Neural crest cell (in vitro differentiated cells): ENCODE data around the gene ARVCF. TPM values are rescaled to one million over a fixed set of nuclear protein-coding genes. Genes with fewer than 3 reads are reported as not detected.

Source experiments
- DNase-seq: peaks from one replicate; pipeline ENCODE4 v3.0.0; 2021; ENCODE audit warnings: low read depth, mixed read lengths, low spot score
- H3K27ac Mint-ChIP-seq: one replicate; pipeline ENCODE4 v1.8.0; 2021; ENCODE audit warnings: mild to moderate bottlenecking, mixed read lengths; ENCODE audit not compliant: unreplicated experiment
- H3K27me3 Mint-ChIP-seq: 2 replicates; pipeline ENCODE4 v1.8.0; 2021; ENCODE audit warnings: low read depth, mild to moderate bottlenecking, mixed read lengths
- H3K36me3 Mint-ChIP-seq: 2 replicates; pipeline ENCODE4 v1.8.0; 2021; ENCODE audit warnings: low read depth, mild to moderate bottlenecking, mixed read lengths
- H3K4me1 Mint-ChIP-seq: 2 replicates; pipeline ENCODE4 v1.8.0; 2021; ENCODE audit warnings: mixed read lengths
- H3K4me3 Mint-ChIP-seq: one replicate; pipeline ENCODE4 v1.8.0; 2021; ENCODE audit warnings: mild to moderate bottlenecking, mixed read lengths
- H3K9me3 Mint-ChIP-seq: 2 replicates; pipeline ENCODE4 v1.8.0; 2021; ENCODE audit warnings: mixed read lengths
- microRNA-seq: library from miRNA; unstranded; fragments of <30 nt; microRNA quantifications from one replicate; pipeline ENCODE4, GENCODE V29; 2020
- total RNA-seq: library from RNA; stranded (reverse); gene quantifications from 2 replicates; pipeline ENCODE4 v1.2.1, GENCODE V29; 2021
- TF ChIP-seq, protein P1 (sequence below): fragments of 200-600 bp; sonication (generic); conservative IDR thresholded peaks from 2 replicates; pipeline ENCODE4 v1.5.0; 2021; ENCODE audit warnings: antibody characterized with exemption, mild to moderate bottlenecking

Gene ARVCF
- total RNA-seq, 1 donor from 2014 or later = 105 TPM

DNA sequence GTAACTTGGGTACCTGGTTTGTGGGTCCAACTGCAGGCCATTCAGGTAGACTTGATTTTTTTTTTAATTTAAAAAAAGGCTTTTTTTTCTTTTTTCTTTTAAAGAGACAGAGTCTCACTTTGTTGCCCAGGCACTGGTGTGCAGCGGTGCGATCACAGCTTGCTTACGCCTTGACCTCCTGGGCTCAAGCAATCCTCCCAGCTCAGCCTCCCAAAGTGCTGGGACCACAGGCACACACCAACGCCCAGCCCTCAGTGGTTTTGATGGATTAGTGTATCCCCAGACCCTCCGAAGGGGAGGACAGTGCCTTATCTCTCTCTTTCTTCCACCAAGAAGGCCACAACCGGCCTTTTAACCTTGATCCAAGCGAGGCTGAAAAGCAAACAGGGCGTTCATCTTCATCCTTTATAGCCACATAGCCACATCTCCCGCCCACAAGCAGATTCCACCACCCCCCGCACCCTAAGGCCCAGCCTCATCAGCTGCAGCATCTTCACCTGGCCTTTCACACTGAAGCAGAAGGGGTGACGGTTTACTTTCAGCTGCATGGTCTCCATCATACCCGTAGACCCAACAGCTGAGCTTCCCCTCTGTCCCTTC is 92.6 kb downstream of the ARVCF start:
- TF ChIP-seq, protein P1, sequence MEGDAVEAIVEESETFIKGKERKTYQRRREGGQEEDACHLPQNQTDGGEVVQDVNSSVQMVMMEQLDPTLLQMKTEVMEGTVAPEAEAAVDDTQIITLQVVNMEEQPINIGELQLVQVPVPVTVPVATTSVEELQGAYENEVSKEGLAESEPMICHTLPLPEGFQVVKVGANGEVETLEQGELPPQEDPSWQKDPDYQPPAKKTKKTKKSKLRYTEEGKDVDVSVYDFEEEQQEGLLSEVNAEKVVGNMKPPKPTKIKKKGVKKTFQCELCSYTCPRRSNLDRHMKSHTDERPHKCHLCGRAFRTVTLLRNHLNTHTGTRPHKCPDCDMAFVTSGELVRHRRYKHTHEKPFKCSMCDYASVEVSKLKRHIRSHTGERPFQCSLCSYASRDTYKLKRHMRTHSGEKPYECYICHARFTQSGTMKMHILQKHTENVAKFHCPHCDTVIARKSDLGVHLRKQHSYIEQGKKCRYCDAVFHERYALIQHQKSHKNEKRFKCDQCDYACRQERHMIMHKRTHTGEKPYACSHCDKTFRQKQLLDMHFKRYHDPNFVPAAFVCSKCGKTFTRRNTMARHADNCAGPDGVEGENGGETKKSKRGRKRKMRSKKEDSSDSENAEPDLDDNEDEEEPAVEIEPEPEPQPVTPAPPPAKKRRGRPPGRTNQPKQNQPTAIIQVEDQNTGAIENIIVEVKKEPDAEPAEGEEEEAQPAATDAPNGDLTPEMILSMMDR = no peak
- H3K4me1 Mint-ChIP-seq = no peaks in the 10 kb centered on the region
- H3K27me3 Mint-ChIP-seq = no peaks in the 10 kb centered on the region
- no peak for DNase-seq
- no peak overlapping the region for H3K4me3 Mint-ChIP-seq
- no peaks in the 10 kb centered on the region for H3K36me3 Mint-ChIP-seq
- H3K9me3 Mint-ChIP-seq = no peaks in the 10 kb centered on the region
- H3K27ac Mint-ChIP-seq = no peak overlapping the region

DNA sequence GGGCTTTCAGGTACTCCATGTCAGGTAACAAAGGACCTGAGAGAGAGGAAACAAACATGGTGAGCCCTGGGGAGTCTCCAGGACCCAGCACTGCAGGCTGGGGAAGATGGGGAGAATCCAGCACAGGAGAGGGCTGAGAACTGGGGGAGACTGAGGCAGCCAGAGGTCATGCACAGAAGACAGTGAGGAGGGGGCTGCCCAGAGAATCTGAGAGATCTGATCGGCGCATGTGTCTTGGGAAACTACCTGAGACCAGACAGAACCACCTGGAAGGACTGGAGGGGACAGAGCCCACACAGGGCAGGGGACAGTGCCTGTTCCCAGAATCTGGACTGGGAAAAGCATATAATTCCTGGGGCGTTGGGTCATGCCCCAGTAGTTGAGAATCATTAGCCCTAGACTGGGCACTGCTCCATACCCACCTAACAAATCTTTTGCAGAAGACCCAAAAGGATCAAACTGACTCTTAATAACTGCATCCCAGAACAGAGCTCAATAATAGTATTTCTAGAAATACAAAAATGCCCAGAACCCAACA is 95.0 kb downstream of the ARVCF start:
- Mint-ChIP-seq H3K4me3 (no peak overlapping the region), H3K9me3 (no peaks in the 10 kb centered on the region), H3K36me3 (no peaks in the 10 kb centered on the region), H3K27me3 (no peaks in the 10 kb centered on the region), H3K27ac (no peak overlapping the region), H3K4me1 (no peaks in the 10 kb centered on the region)
- DNase-seq = no peak
- TF ChIP-seq, protein P1 = no peak

Small RNAs within 50 kb of the gene (microRNA-seq; reads per million reads assigned to microRNA genes)
- gene MIR185 = 2,204 reads per million, percentile 86 among the genes with 10 or more reads in this experiment
- gene MIR4761 = not detected

Other genes starting within 250 kb of the ARVCF start
- 12.1 and 13.8 TPM in 2 replicates for gene GNB1L, start 161.9 kb downstream of the ARVCF start, total RNA-seq
- gene RTL10, start 161.9 kb downstream of the ARVCF start, total RNA-seq = 26.7 and 28.1 TPM in 2 replicates
- 70.9 and 86.4 TPM in 2 replicates for gene COMT, start 75.1 kb downstream of the ARVCF start, total RNA-seq
- 21.7 and 22.2 TPM in 2 replicates for gene TXNRD2, start 75.0 kb downstream of the ARVCF start, total RNA-seq
- gene TANGO2, start 4.3 kb upstream of the ARVCF start, total RNA-seq = 12.8 and 13.4 TPM in 2 replicates
- gene DGCR8, start 63.4 kb upstream of the ARVCF start, total RNA-seq = 86.3 and 86.5 TPM in 2 replicates
- gene RANBP1, start 99.3 kb upstream of the ARVCF start, total RNA-seq = 469 and 489 TPM in 2 replicates
- gene TRMT2A, start 100.4 kb upstream of the ARVCF start, total RNA-seq = 75.1 and 77.7 TPM in 2 replicates
- gene ZDHHC8, start 115.0 kb upstream of the ARVCF start, total RNA-seq = 82.1 and 98.9 TPM in 2 replicates
- 8.2 and 8.6 TPM in 2 replicates for gene CCDC188, start 134.2 kb upstream of the ARVCF start, total RNA-seq